Large intestine (tissue), 3 donors: ENCODE results near the gene ECHDC3. TPM values are rescaled to one million over a fixed set of nuclear protein-coding genes. Genes with fewer than 3 reads are reported as not detected.

Experiments
- DNase-seq, 2 donors: peaks; one replicate each; pipeline versions ENCODE4 v3.0.0 to v3.0.0-alpha.2; 2013
- H3K27ac ChIP-seq: one replicate; pipeline ENCODE4 v1.5.1; 2013; ENCODE audit warnings: low read length
- H3K27me3 ChIP-seq: 2 replicates; pipeline ENCODE4 v1.6.1; 2013; ENCODE audit warnings: low read length; ENCODE audit not compliant: control insufficient read depth, insufficient read depth
- H3K36me3 ChIP-seq: 2 replicates; pipeline ENCODE4 v1.6.1; 2013; ENCODE audit warnings: low read length; ENCODE audit not compliant: control insufficient read depth, insufficient read depth
- H3K4me1 ChIP-seq: one replicate; pipeline ENCODE4 v1.6.1; 2013; ENCODE audit warnings: low read length; ENCODE audit not compliant: control insufficient read depth, insufficient read depth
- H3K4me3 ChIP-seq: one replicate; pipeline ENCODE4 v1.5.1; 2013; ENCODE audit warnings: low read length
- H3K9me3 ChIP-seq: one replicate; pipeline ENCODE4 v1.6.1; 2013; ENCODE audit warnings: mild to moderate bottlenecking, low read depth, low read length, moderate library complexity; ENCODE audit not compliant: control insufficient read depth
- WGBS: methylation state at CpG from one replicate; pipeline ENCODE4 v1.1.5; 2013; ENCODE audit warnings: low lambda C conversion rate; ENCODE audit not compliant: insufficient coverage; 5-methylcytosine and 5-hydroxymethylcytosine counted together
- polyA plus RNA-seq: library from polyadenylated mRNA; unstranded; fragments of 120-200 nt; gene quantifications from one replicate; pipeline ENCODE4 v1.2.1, GENCODE V29; 2013

Gene ECHDC3
- polyA plus RNA-seq, 1 donor, result 9.6 TPM

DNA sequence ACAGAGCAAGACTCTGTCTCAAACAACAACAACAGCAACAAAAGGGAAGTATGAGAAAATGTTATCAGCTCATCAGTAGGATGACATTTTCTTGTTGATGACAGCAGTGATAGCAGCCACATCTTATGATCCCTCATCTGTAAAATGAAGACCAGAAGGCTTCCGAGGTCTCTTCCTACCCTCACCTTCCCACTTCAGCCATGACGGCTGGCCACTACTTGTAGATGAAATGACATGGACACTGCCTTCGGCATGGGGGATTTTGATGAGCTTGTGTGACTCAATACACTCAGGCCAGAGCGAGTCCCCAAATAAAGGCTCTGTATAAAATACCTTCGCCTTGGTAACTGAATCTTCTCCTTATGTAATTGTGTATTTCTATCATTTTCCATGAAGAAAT, 6.7 kb downstream of the ECHDC3 start:
- no CpG with 5 or more reads among the region's 5 CpGs for WGBS
- Histone ChIP-seq H3K36me3 (peaks cover 9% of the 10 kb centered on the region), H3K27me3 (no peaks in the 10 kb centered on the region), H3K9me3 (no peaks in the 10 kb centered on the region), H3K4me1 (no peaks in the 10 kb centered on the region), H3K4me3 (no peak overlapping the region), H3K27ac (no peak overlapping the region)
- DNase-seq, result no peak

DNA sequence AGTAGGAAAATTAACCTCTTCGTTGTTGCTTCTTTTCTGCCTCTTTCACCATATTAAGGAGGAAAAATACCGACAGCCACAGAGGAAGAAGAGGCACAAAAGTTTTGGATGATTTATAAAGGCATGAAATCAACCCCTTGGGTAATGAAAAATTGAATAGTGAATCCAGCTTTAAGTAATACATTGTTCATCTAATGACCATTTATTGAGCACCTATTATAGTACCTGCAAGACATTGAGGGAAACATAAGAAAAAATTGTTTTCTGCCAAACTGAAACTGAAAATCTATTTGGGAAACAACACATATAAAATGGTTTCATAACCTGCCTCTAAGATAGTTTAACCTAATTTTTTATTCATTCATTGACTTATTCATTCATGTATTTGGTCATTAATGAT, 8.2 kb downstream of the ECHDC3 start:
- no peaks in the 10 kb centered on the region for H3K9me3 ChIP-seq
- H3K27ac ChIP-seq, result no peak overlapping the region
- H3K4me3 ChIP-seq, result no peak overlapping the region
- no peaks in the 10 kb centered on the region for H3K4me1 ChIP-seq
- peaks cover 16% of the 10 kb centered on the region for H3K36me3 ChIP-seq
- H3K27me3 ChIP-seq, result no peaks in the 10 kb centered on the region
- no peak for DNase-seq
- 100% methylated on average over 2 of the region's 2 CpGs for WGBS

- Histone ChIP-seq H3K9me3 (no peaks in the 10 kb centered on the region), H3K4me3 (no peak overlapping the region), H3K27ac (no peak overlapping the region), H3K36me3 (peaks cover 19% of the 10 kb centered on the region), H3K27me3 (no peaks in the 10 kb centered on the region), H3K4me1 (peaks cover 11% of the 10 kb centered on the region)
- WGBS, result 0% methylated on average over 1 of the region's 1 CpG
- no peak for DNase-seq
Observed at GRCh38 chr10:11754173-11754572, 12.0 kb downstream of the ECHDC3 start.

DNA sequence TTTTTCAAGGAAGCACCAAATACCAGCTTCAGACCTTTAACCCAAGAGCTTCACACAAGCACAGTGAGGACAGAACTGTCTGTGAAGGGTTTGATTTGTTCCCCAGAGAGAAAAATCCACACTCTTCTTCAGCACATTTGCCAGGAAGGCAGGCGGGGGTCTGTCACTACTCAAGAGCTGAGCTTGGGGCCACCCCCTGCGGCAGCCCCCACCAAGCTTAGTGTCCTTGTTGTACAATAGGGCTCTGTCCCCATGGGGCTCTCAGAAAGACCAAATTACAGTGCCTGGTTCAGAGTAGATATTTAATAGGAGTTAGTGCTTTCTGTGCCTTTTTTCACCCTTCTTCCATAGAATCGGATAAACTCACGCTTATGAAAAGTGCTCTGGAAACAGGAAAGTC, 12.4 kb downstream of the ECHDC3 start:
- WGBS, result 100% methylated on average over 2 of the region's 4 CpGs
- H3K4me1 ChIP-seq, result peaks cover 11% of the 10 kb centered on the region
- no peak for DNase-seq

DNA sequence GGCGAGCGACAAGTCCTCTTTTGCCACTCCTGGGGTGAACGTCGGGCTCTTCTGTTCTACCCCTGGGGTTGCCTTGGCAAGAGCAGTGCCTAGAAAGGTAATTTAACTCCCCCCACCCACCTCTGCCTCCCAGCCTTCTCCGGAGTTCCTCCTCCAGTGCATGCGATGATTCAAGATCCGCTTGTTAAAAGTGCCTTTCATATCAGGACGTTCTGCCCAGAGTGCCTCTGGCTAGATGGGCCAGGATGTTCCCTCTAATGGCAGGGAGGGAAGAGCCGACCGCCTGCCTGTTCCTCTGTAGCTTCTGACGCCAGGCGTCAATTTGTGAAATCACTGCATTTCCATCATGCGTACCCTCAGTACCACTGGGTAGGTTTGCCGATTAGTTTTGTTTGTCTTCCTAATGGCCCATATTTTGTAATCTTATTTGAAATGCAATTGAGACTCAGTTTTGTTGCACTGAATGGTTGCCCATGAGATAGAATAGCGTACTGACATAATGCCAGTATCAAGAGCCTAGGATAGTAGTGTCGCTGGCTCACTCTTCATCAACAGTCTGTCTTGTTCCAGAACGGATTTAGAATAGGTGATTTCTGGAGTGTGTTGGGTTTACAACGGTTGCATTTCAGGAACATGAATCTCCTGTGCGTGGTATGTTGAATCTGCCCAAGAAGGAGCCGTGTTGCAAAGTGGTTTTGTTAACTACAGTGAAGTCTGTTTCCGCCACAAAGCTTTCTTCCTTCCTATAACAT, 13.5 kb downstream of the ECHDC3 start:
- no peaks in the 10 kb centered on the region for H3K9me3 ChIP-seq
- H3K4me1 ChIP-seq, result peaks cover 11% of the 10 kb centered on the region
- no peak overlapping the region for H3K4me3 ChIP-seq
- DNase-seq, result no peak
- H3K27ac ChIP-seq, result no peak overlapping the region
- H3K27me3 ChIP-seq, result no peaks in the 10 kb centered on the region
- WGBS, result no CpG with 5 or more reads among the region's 21 CpGs
- peaks cover 19% of the 10 kb centered on the region for H3K36me3 ChIP-seq

More for the DNA sequence above, 12.4 kb downstream of the ECHDC3 start:
- no peak overlapping the region for H3K27ac ChIP-seq
- no peaks in the 10 kb centered on the region for H3K9me3 ChIP-seq
- no peaks in the 10 kb centered on the region for H3K27me3 ChIP-seq
- H3K36me3 ChIP-seq, result peaks cover 17% of the 10 kb centered on the region
- H3K4me3 ChIP-seq, result no peak overlapping the region

- Histone ChIP-seq H3K36me3 (peaks cover 19% of the 10 kb centered on the region), H3K9me3 (peaks cover 3% of the 10 kb centered on the region), H3K27me3 (no peaks in the 10 kb centered on the region), H3K27ac (peak overlapping the region; percentile 64), H3K4me3 (no peak overlapping the region), H3K4me1 (peaks cover 11% of the 10 kb centered on the region)
- no CpG with 5 or more reads among the region's 11 CpGs for WGBS
- DNase-seq, result no peak
Observed at GRCh38 chr10:11756766-11757315, 14.7 kb downstream of the ECHDC3 start.

GRCh38 chr10:11757454-11757820, 15.3 kb downstream of the ECHDC3 start:
- no peak overlapping the region for H3K4me3 ChIP-seq
- WGBS, result no CpG with 5 or more reads among the region's 3 CpGs
- no peaks in the 10 kb centered on the region for H3K27me3 ChIP-seq
- peak; percentile 85 to 91 for DNase-seq
- H3K27ac ChIP-seq, result peak overlapping the region; percentile 64
- peaks cover 3% of the 10 kb centered on the region for H3K9me3 ChIP-seq
- H3K36me3 ChIP-seq, result peaks cover 19% of the 10 kb centered on the region
- H3K4me1 ChIP-seq, result peaks cover 11% of the 10 kb centered on the region

GRCh38 chr10:11757821-11758463, 15.8 kb downstream of the ECHDC3 start:
- WGBS, result no CpG with 5 or more reads among the region's 11 CpGs
- DNase-seq, result peak; percentile 78 to 82
- Histone ChIP-seq H3K4me3 (no peak overlapping the region), H3K27ac (peak overlapping the region; percentile 64), H3K36me3 (peaks cover 19% of the 10 kb centered on the region), H3K4me1 (peaks cover 11% of the 10 kb centered on the region), H3K27me3 (no peaks in the 10 kb centered on the region), H3K9me3 (peaks cover 3% of the 10 kb centered on the region)

- Histone ChIP-seq H3K9me3 (peaks cover 3% of the 10 kb centered on the region), H3K4me1 (peaks cover 11% of the 10 kb centered on the region), H3K27me3 (no peaks in the 10 kb centered on the region), H3K4me3 (no peak overlapping the region), H3K36me3 (peaks cover 26% of the 10 kb centered on the region), H3K27ac (no peak overlapping the region)
- no CpG with 5 or more reads among the region's 13 CpGs for WGBS
- no peak for DNase-seq
Observed at GRCh38 chr10:11758527-11759236, 16.5 kb downstream of the ECHDC3 start.

DNA sequence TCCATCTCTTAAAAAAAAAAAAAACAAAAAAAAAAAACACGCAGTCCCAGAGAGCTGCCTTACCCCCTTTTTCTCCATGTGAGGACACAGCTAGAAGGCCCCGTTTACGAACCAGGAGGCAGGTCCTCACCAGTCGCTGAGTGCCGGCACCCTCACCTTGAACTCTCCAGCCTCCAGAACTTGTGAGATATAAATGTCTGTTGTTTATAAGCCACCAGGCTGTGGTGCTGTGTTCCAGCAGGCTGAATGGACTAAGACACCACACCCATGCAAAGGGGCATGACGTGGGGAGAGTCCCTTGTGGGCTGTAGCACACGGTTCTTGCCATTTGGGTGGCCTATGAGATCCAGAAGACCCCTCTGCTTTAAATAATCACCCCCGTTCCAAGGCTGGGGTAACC, 17.2 kb downstream of the ECHDC3 start:
- H3K36me3 ChIP-seq, result peaks cover 26% of the 10 kb centered on the region
- no peaks in the 10 kb centered on the region for H3K27me3 ChIP-seq
- peaks cover 11% of the 10 kb centered on the region for H3K4me1 ChIP-seq
- H3K4me3 ChIP-seq, result no peak overlapping the region
- H3K27ac ChIP-seq, result no peak overlapping the region
- no peak for DNase-seq
- peaks cover 3% of the 10 kb centered on the region for H3K9me3 ChIP-seq
- no CpG with 5 or more reads among the region's 8 CpGs for WGBS
